A549 (cell line): ENCODE data around the gene GMDS.

Experiments
- EP300 ChIP-seq, 2 experiments: fragments of >200 bp; sonication (Bioruptor Twin); formaldehyde crosslinking; IDR thresholded peaks; 2 replicates in 1 of 2; 3 replicates in 1 of 2; pipeline ENCODE4 v1.6.1; 2016 to 2017
- ESRRA ChIP-seq: fragments of 150-350 bp; IDR thresholded peaks from 2 replicates; pipeline ENCODE4 v1.6.1; 2014; ENCODE audit warnings: mild to moderate bottlenecking, low read length, borderline replicate concordance
- HOXA7 ChIP-seq: fragments of 250-450 bp; sonication (Bioruptor Pico); IDR thresholded peaks from 2 replicates; pipeline ENCODE4 v1.5.0; 2020; ENCODE audit warnings: mild to moderate bottlenecking, moderate library complexity
- MAFK ChIP-seq: fragments of 450-650 bp; IDR thresholded peaks from 2 replicates; pipeline ENCODE4 v1.6.1; 2014; ENCODE audit not compliant: partially characterized antibody
- PHF8 ChIP-seq: fragments of 200-600 bp; sonication (generic); IDR thresholded peaks from 2 replicates; pipeline ENCODE4 v1.6.1; 2016; ENCODE audit warnings: low read depth, mild to moderate bottlenecking, antibody characterized with exemption, moderate library complexity, borderline replicate concordance
- RAD21 ChIP-seq, 2 experiments: fragments of >200 bp in 1 of 2; sonication (Bioruptor Twin) in 1 of 2; formaldehyde crosslinking in 1 of 2; IDR thresholded peaks in 1 of 2; conservative IDR thresholded peaks in 1 of 2; 2 replicates in 1 of 2; 3 replicates in 1 of 2; pipeline ENCODE4 v1.6.1; 2012 to 2018; ENCODE audit warnings: inconsistent platforms in 1 of 2
- SREBF2 ChIP-seq: fragments of 450-650 bp; IDR thresholded peaks from 2 replicates; pipeline ENCODE4 v1.6.1; 2014; ENCODE audit warnings: mild to moderate bottlenecking, moderate library complexity
- TF ChIP-seq, protein P1 (sequence below): fragments of >200 bp; sonication (Bioruptor Twin); formaldehyde crosslinking; IDR thresholded peaks from 3 replicates; pipeline ENCODE4 v1.5.1; 2016
- TF ChIP-seq, protein P2 (sequence below): fragments of >200 bp; sonication (Bioruptor Twin); formaldehyde crosslinking; IDR thresholded peaks from 2 replicates; pipeline ENCODE4 v1.6.1; 2016
- TF ChIP-seq, protein P3 (sequence below): IDR thresholded peaks from 2 replicates; pipeline ENCODE4 v1.6.1; 2012
- TF ChIP-seq, protein P4 (sequence below): fragments of 200-600 bp; sonication (generic); IDR thresholded peaks from 2 replicates; pipeline ENCODE4 v1.6.1; 2016; ENCODE audit warnings: antibody characterized with exemption, mild to moderate bottlenecking, moderate library complexity
- TF ChIP-seq, protein P5 (sequence below): fragments of 450-650 bp; IDR thresholded peaks from 2 replicates; pipeline ENCODE4 v1.6.1; 2014; ENCODE audit warnings: antibody characterized with exemption

DNA sequence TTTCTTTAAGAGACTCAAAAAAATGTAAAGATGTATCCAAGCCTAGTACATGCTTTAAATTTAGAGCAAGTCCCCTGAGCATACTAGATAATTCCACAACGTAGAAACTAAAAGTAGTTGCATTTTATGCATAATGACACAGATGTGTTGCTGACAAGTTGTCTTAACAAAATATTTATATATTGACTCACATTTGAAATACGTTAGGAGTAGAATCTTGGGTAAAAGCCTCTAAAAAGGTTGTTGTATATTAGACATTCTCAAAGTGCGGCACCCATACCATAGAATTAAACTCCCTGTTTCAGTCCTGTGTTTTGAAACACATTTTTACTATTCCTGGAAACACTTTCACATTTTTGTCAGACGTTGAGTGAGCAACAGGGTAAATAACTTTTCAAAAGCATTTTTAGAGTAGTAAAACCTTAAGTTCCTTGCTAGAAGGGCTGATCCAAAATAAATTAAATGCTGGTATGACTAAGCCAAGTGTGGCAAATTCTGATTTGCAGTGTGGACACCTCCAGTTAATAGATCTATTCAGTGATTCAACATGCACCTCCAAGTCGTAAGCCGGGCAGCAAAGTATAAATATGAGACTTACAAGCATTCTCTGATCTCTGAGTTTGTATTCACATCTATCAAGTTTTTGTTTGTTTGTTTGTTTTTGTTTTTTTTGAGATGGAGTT, 97.5 kb downstream of the GMDS start:
- TF ChIP-seq MAFK (no peak), PHF8 (no peak), RAD21 (conservative IDR thresholded peaks at IDR 0.05 in 1 of 2, IDR thresholded peaks at IDR 0.05 in 1 of 2) (no peak), ESRRA (no peak), EP300 (IDR thresholded peaks at IDR 0.05) (no peak), SREBF2 (no peak), HOXA7 (CRISPR knock-in tag) (no peak)
- TF ChIP-seq, protein P1, sequence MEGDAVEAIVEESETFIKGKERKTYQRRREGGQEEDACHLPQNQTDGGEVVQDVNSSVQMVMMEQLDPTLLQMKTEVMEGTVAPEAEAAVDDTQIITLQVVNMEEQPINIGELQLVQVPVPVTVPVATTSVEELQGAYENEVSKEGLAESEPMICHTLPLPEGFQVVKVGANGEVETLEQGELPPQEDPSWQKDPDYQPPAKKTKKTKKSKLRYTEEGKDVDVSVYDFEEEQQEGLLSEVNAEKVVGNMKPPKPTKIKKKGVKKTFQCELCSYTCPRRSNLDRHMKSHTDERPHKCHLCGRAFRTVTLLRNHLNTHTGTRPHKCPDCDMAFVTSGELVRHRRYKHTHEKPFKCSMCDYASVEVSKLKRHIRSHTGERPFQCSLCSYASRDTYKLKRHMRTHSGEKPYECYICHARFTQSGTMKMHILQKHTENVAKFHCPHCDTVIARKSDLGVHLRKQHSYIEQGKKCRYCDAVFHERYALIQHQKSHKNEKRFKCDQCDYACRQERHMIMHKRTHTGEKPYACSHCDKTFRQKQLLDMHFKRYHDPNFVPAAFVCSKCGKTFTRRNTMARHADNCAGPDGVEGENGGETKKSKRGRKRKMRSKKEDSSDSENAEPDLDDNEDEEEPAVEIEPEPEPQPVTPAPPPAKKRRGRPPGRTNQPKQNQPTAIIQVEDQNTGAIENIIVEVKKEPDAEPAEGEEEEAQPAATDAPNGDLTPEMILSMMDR: no peak
- TF ChIP-seq, protein P2, sequence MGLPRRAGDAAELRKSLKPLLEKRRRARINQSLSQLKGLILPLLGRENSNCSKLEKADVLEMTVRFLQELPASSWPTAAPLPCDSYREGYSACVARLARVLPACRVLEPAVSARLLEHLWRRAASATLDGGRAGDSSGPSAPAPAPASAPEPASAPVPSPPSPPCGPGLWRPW: no peak
- TF ChIP-seq, protein P3, sequence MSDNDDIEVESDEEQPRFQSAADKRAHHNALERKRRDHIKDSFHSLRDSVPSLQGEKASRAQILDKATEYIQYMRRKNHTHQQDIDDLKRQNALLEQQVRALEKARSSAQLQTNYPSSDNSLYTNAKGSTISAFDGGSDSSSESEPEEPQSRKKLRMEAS: no peak
- TF ChIP-seq, protein P4, sequence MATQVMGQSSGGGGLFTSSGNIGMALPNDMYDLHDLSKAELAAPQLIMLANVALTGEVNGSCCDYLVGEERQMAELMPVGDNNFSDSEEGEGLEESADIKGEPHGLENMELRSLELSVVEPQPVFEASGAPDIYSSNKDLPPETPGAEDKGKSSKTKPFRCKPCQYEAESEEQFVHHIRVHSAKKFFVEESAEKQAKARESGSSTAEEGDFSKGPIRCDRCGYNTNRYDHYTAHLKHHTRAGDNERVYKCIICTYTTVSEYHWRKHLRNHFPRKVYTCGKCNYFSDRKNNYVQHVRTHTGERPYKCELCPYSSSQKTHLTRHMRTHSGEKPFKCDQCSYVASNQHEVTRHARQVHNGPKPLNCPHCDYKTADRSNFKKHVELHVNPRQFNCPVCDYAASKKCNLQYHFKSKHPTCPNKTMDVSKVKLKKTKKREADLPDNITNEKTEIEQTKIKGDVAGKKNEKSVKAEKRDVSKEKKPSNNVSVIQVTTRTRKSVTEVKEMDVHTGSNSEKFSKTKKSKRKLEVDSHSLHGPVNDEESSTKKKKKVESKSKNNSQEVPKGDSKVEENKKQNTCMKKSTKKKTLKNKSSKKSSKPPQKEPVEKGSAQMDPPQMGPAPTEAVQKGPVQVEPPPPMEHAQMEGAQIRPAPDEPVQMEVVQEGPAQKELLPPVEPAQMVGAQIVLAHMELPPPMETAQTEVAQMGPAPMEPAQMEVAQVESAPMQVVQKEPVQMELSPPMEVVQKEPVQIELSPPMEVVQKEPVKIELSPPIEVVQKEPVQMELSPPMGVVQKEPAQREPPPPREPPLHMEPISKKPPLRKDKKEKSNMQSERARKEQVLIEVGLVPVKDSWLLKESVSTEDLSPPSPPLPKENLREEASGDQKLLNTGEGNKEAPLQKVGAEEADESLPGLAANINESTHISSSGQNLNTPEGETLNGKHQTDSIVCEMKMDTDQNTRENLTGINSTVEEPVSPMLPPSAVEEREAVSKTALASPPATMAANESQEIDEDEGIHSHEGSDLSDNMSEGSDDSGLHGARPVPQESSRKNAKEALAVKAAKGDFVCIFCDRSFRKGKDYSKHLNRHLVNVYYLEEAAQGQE: no peak
- TF ChIP-seq, protein P5, sequence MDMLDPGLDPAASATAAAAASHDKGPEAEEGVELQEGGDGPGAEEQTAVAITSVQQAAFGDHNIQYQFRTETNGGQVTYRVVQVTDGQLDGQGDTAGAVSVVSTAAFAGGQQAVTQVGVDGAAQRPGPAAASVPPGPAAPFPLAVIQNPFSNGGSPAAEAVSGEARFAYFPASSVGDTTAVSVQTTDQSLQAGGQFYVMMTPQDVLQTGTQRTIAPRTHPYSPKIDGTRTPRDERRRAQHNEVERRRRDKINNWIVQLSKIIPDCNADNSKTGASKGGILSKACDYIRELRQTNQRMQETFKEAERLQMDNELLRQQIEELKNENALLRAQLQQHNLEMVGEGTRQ: no peak
